Neuronal stem cell (in vitro differentiated cells): ENCODE data around the gene TEPSIN.

Experiments
- DNase-seq: peaks from one replicate; pipeline ENCODE4 v3.0.0-alpha.2; 2013; ENCODE audit warnings: low spot score
- H2AFZ ChIP-seq: one replicate; pipeline ENCODE4 v1.6.1; 2013; ENCODE audit warnings: mild to moderate bottlenecking, low read length, inconsistent platforms
- H2AK5ac ChIP-seq: 2 replicates; pipeline ENCODE4 v1.6.1; 2013; ENCODE audit warnings: low read depth, mild to moderate bottlenecking, inconsistent platforms, low read length, moderate library complexity, mixed read lengths
- H2BK120ac ChIP-seq: 2 replicates; pipeline ENCODE4 v1.6.1; 2013; ENCODE audit warnings: low read depth, mild to moderate bottlenecking, inconsistent platforms, low read length, moderate library complexity, mixed read lengths
- H2BK12ac ChIP-seq: one replicate; pipeline ENCODE4 v1.6.1; 2013; ENCODE audit warnings: low read length, inconsistent platforms
- H2BK15ac ChIP-seq: 2 replicates; pipeline ENCODE4 v1.6.1; 2013; ENCODE audit warnings: mild to moderate bottlenecking, low read length, inconsistent platforms, mixed read lengths
- H2BK5ac ChIP-seq: one replicate; pipeline ENCODE4 v1.6.1; 2013; ENCODE audit warnings: inconsistent platforms, mild to moderate bottlenecking, low read length, moderate library complexity
- H3K14ac ChIP-seq: one replicate; pipeline ENCODE4 v1.6.1; 2013; ENCODE audit warnings: low read length, inconsistent platforms
- H3K18ac ChIP-seq: 2 replicates; pipeline ENCODE4 v1.6.1; 2013; ENCODE audit warnings: low read length, inconsistent platforms
- H3K23ac ChIP-seq: 2 replicates; pipeline ENCODE4 v1.6.1; 2013; ENCODE audit warnings: low read depth, mild to moderate bottlenecking, mixed read lengths, low read length, inconsistent platforms; ENCODE audit not compliant: poor library complexity
- H3K27ac ChIP-seq: replicated peaks from 3 replicates; pipeline ENCODE4 v1.5.1; 2013; ENCODE audit warnings: low read length, inconsistent platforms
- H3K27me3 ChIP-seq, 3 experiments: 2 replicates each; pipeline ENCODE4 v1.6.1; 2013; ENCODE audit warnings: low read length in 3 of 3, mild to moderate bottlenecking in 2 of 3, inconsistent platforms in 1 of 3, low read depth in 1 of 3, mixed read lengths in 1 of 3, moderate library complexity in 1 of 3; ENCODE audit not compliant: control insufficient read depth in 3 of 3, insufficient read depth in 3 of 3
- H3K36me3 ChIP-seq, 2 donors: replicated peaks in 1 of 2; 2 replicates each; pipeline ENCODE4 v1.6.1; 2013; ENCODE audit warnings: low read length in 2 of 2; ENCODE audit not compliant: control insufficient read depth in 2 of 2, insufficient read depth in 2 of 2
- H3K4ac ChIP-seq: 2 replicates; pipeline ENCODE4 v1.6.1; 2013; ENCODE audit warnings: inconsistent platforms, mild to moderate bottlenecking, low read length, moderate library complexity
- H3K4me1 ChIP-seq, 2 donors: 1 replicate in 1 of 2; 2 replicates in 1 of 2; pipeline ENCODE4 v1.6.1; 2013; ENCODE audit warnings: low read length in 2 of 2, low read depth in 1 of 2; ENCODE audit not compliant: control insufficient read depth in 2 of 2, insufficient read depth in 1 of 2
- H3K4me2 ChIP-seq: one replicate; pipeline ENCODE4 v1.6.1; 2013; ENCODE audit warnings: mild to moderate bottlenecking, low read length, inconsistent platforms; ENCODE audit not compliant: insufficient read depth, poor library complexity, severe bottlenecking
- H3K4me3 ChIP-seq, 2 donors: 2 replicates each; pipeline ENCODE4 v1.5.1; 2013; ENCODE audit warnings: low read length in 2 of 2, mild to moderate bottlenecking in 2 of 2, inconsistent platforms in 1 of 2, moderate library complexity in 1 of 2
- H3K79me1 ChIP-seq: one replicate; pipeline ENCODE4 v1.6.1; 2013; ENCODE audit warnings: low read depth, mild to moderate bottlenecking, inconsistent platforms, low read length, moderate library complexity
- H3K9ac ChIP-seq: one replicate; pipeline ENCODE4 v1.6.1; 2013; ENCODE audit warnings: mild to moderate bottlenecking, low read depth, low read length, inconsistent platforms; ENCODE audit not compliant: poor library complexity
- H3K9me3 ChIP-seq, 2 donors: replicated peaks in 1 of 2; 2 replicates each; pipeline versions ENCODE3 to v1.6.1; 2013; ENCODE audit warnings: low read length in 2 of 2, mild to moderate bottlenecking in 2 of 2, inconsistent platforms in 1 of 2, low read depth in 1 of 2, mixed read lengths in 1 of 2, moderate library complexity in 1 of 2; ENCODE audit not compliant: control insufficient read depth in 2 of 2, insufficient read depth in 1 of 2
- H4K8ac ChIP-seq: one replicate; pipeline ENCODE4 v1.6.1; 2013; ENCODE audit warnings: low read depth, mild to moderate bottlenecking, inconsistent platforms, low read length, moderate library complexity
- H4K91ac ChIP-seq: one replicate; pipeline ENCODE4 v1.6.1; 2013; ENCODE audit warnings: low read length, low read depth, mild to moderate bottlenecking, inconsistent platforms; ENCODE audit not compliant: poor library complexity
- WGBS, 2 donors: extraction: QIAGEN DNeasy Blood & Tissue Kit; methylation state at CpG; one replicate each; pipeline ENCODE4 v1.1.7; 2013; ENCODE audit warnings: missing lambda C conversion rate in 2 of 2, mixed read lengths in 1 of 2; ENCODE audit not compliant: insufficient read length in 2 of 2, insufficient replicate concordance in 1 of 2; ENCODE audit errors: extremely low coverage in 2 of 2; 5-methylcytosine and 5-hydroxymethylcytosine counted together

TEPSIN gene

DNA sequence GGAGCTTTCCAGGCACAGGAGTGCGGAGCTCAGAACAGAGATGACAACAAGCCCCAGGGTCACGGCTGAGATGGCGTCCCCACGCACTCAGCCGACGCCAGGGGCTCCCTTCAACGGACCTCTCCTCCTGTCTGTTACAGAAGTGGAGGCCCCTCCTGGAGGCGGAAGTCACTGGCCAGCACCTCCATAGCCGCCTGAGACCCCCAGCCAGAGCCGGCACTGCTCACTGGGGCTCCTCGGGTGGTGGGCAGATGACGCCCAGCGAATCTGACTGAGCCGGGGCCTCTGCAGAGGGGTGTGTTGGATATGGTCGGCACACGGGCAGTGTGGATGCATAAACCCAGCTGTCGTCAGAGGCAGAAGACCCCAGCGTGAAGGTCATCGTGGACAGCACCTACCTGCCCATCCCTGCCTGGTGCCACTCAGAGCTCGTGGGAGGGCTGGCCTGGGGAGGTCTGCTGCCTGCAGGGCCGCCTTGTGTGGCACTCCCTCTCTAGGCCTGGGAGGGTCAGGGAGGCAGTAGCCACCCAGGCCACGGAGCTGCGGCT lies 20.3 kb upstream of the TEPSIN start:
- H2BK5ac ChIP-seq: peak overlapping the region; percentile 66
- H3K14ac ChIP-seq: no peak overlapping the region
- H3K23ac ChIP-seq: peak overlapping the region; percentile 31
- peaks cover 10 to 50% of the 10 kb centered on the region in 2 donors for H3K36me3 ChIP-seq
- H2BK120ac ChIP-seq: no peak overlapping the region
- peaks cover 2 to 5% of the 10 kb centered on the region in 2 donors for H3K4me1 ChIP-seq
- H4K8ac ChIP-seq: no peak overlapping the region
- H3K4me2 ChIP-seq: no peak overlapping the region
- H3K4ac ChIP-seq: no peak overlapping the region
- DNase-seq: no peak
- no peak overlapping the region for H3K27ac ChIP-seq
- no peaks in the 10 kb centered on the region for H3K27me3 ChIP-seq
- no peak overlapping the region for H3K9ac ChIP-seq
- no peak overlapping the region for H2BK15ac ChIP-seq
- no peaks in the 10 kb centered on the region for H3K9me3 ChIP-seq
- H2AK5ac ChIP-seq: no peak overlapping the region
- H4K91ac ChIP-seq: no peak overlapping the region
- H3K18ac ChIP-seq: no peak overlapping the region
- H2BK12ac ChIP-seq: no peak overlapping the region
- no CpG with 5 or more reads among the region's 23 CpGs for WGBS, 2 donors
- H3K4me3 ChIP-seq: peak overlapping the region in 1 of 2 donors; percentile 36
- H2AFZ ChIP-seq: no peak overlapping the region
- H3K79me1 ChIP-seq: peaks cover 6% of the 10 kb centered on the region

DNA sequence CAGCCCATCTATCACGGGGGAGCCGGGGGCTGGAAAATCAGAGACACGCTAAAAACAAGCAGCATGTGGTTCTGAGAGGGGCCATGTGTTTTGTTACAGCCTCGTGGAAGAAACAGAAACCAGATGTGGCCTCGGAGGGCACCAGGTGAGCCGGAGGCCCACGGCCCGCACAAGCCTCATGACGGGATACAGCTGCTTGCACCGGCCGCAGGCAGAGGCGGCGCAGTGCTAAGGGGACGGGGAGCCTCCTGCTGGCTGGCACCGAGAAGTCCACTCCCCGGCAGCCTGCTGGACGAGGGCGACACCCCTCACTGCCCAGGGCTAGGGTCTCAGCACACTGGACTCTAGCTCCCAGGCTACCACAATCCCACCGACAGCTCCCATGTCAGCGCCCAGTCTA lies 19.4 kb upstream of the TEPSIN start:
- H2BK5ac ChIP-seq: peak overlapping the region; percentile 66
- H2BK15ac ChIP-seq: no peak overlapping the region
- H2AK5ac ChIP-seq: no peak overlapping the region
- peak overlapping the region; percentile 17 for H3K14ac ChIP-seq
- H3K36me3 ChIP-seq: peaks cover 7 to 42% of the 10 kb centered on the region in 2 donors
- WGBS, 2 donors: no CpG with 5 or more reads among the region's 20 CpGs
- H3K4me2 ChIP-seq: no peak overlapping the region
- peak overlapping the region; percentile 19 for H3K18ac ChIP-seq
- no peak overlapping the region for H4K91ac ChIP-seq
- H3K4me3 ChIP-seq: no peak overlapping the region
- H3K79me1 ChIP-seq: peaks cover 8% of the 10 kb centered on the region
- H3K4ac ChIP-seq: no peak overlapping the region
- H3K4me1 ChIP-seq: peaks cover 2 to 5% of the 10 kb centered on the region in 2 donors
- no peak overlapping the region for H2BK120ac ChIP-seq
- H3K9me3 ChIP-seq: no peaks in the 10 kb centered on the region
- H2AFZ ChIP-seq: no peak overlapping the region
- no peak overlapping the region for H3K27ac ChIP-seq
- H4K8ac ChIP-seq: no peak overlapping the region
- no peak overlapping the region for H2BK12ac ChIP-seq
- DNase-seq: no peak
- peak overlapping the region; percentile 75 for H3K23ac ChIP-seq
- H3K27me3 ChIP-seq: no peaks in the 10 kb centered on the region
- H3K9ac ChIP-seq: peak overlapping the region; percentile 44

DNA sequence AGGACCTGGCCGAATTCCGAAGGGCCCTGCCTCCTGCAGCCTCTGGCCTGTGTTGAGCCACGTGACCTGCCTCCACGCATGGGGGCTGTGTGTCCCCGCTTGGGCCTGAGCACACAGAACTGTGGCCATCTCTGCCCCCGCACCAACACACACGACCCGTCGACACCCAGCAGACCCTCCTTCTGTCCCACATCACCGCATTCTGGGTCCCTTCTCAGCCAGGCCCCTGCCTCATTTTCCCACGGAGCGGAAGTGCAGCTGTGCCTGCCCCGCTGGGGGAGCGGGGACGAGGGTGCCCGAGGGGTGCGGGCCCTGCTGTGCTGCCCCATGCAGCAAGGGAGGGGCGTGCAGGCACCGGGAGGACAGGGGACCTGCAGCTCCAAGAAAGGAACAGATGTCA lies 18.7 kb upstream of the TEPSIN start:
- no peak overlapping the region for H2BK120ac ChIP-seq
- no peak overlapping the region for H3K18ac ChIP-seq
- no peak for DNase-seq
- no peaks in the 10 kb centered on the region for H3K9me3 ChIP-seq
- peaks cover 2 to 12% of the 10 kb centered on the region in 2 donors for H3K4me1 ChIP-seq
- H3K79me1 ChIP-seq: peaks cover 8% of the 10 kb centered on the region
- no peak overlapping the region for H2BK5ac ChIP-seq
- H3K14ac ChIP-seq: no peak overlapping the region
- no peak overlapping the region for H2AFZ ChIP-seq
- no peak overlapping the region for H3K4ac ChIP-seq
- no peak overlapping the region for H3K27ac ChIP-seq
- no peak overlapping the region for H4K8ac ChIP-seq
- no peak overlapping the region for H2BK15ac ChIP-seq
- no peak overlapping the region for H3K4me2 ChIP-seq
- H3K9ac ChIP-seq: no peak overlapping the region
- no peak overlapping the region for H2BK12ac ChIP-seq
- no peak overlapping the region for H2AK5ac ChIP-seq
- WGBS, 2 donors: no CpG with 5 or more reads among the region's 19 CpGs
- peak overlapping the region; percentile 69 for H3K23ac ChIP-seq
- no peak overlapping the region for H4K91ac ChIP-seq
- no peak overlapping the region for H3K4me3 ChIP-seq
- peaks cover 7 to 42% of the 10 kb centered on the region in 2 donors for H3K36me3 ChIP-seq
- H3K27me3 ChIP-seq: no peaks in the 10 kb centered on the region

DNA sequence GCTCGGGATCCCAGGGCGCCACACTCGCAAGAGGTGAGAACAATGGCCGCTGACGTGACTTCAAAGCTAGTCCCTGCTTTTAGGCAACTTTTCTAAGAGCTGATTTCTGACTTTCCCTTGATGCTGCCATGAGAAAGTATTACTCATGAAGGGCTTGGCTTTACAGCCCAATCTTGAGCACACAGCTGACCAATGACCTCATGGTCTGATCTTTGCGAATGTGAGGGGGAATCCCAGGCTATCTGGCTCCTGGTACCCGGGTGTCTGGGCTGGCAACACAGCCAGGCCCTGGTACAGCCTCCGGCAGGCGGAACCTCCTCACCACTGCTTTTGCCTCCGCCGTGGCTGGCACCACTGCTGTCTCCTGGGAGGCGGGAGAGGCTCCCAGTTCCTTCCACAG lies 17.8 kb upstream of the TEPSIN start:
- Histone ChIP-seq H4K8ac (no peak overlapping the region), H2AK5ac (no peak overlapping the region), H2AFZ (no peak overlapping the region), H3K23ac (no peak overlapping the region), H2BK15ac (no peak overlapping the region), H3K4me1 (peaks cover 2 to 21% of the 10 kb centered on the region in 2 donors), H3K36me3 (peaks cover 7 to 33% of the 10 kb centered on the region in 2 donors), H3K79me1 (peaks cover 9% of the 10 kb centered on the region), H2BK120ac (no peak overlapping the region), H3K14ac (no peak overlapping the region), H3K27me3 (no peaks in the 10 kb centered on the region), H3K4me2 (no peak overlapping the region), H2BK12ac (no peak overlapping the region), H3K18ac (no peak overlapping the region), H3K27ac (no peak overlapping the region), H3K4me3 (no peak overlapping the region), H2BK5ac (no peak overlapping the region), H4K91ac (no peak overlapping the region), H3K9ac (no peak overlapping the region), H3K4ac (no peak overlapping the region), H3K9me3 (no peaks in the 10 kb centered on the region)
- WGBS, 2 donors: no CpG with 5 or more reads among the region's 12 CpGs
- no peak for DNase-seq
